Measurements from ENCODE around the gene ARL8B. TPM values are rescaled to one million over a fixed set of nuclear protein-coding genes. Genes with fewer than 3 reads are reported as not detected.

Gene ARL8B
- polyA plus RNA-seq, 3 donors = 46.6 to 121 (median 101) TPM

GRCh38 chr3:5082789-5083115, 39.3 kb upstream of the ARL8B start:
- DNase-seq = no peak
- Mint-ChIP-seq H3K4me1 (peaks cover 6% of the 10 kb centered on the region), H3K27me3 (ENCODE audit: low read depth in 3 of 3) (peaks cover 4 to 6% (median 4%) of the 10 kb centered on the region in 3 donors), H3K36me3 (no peaks in the 10 kb centered on the region), H3K4me3 (no peak overlapping the region), H3K27ac (no peak overlapping the region), H3K9me3 (peaks cover 0 to 2% (median 0%) of the 10 kb centered on the region in 7 donors)
- Histone ChIP-seq H4K20me1 (ENCODE audit: insufficient read depth, low read length) (no peaks in the 10 kb centered on the region), H3K27ac (ENCODE audit: low read depth in 1 of 2, low read length in 2 of 2) (no peak overlapping the region), H3K79me2 (ENCODE audit: insufficient read depth, low read length) (no peaks in the 10 kb centered on the region), H3K9me3 (replicated peaks in 1 of 2; ENCODE audit: control insufficient read depth in 1 of 2, insufficient read depth in 1 of 2, low read length in 2 of 2) (no peaks in the 10 kb centered on the region), H3K27me3 (ENCODE audit: control insufficient read depth in 2 of 2, insufficient read depth in 2 of 2, low read length in 2 of 2) (no peaks in the 10 kb centered on the region), H2AFZ (ENCODE audit: insufficient read depth, low read depth, low read length, poor library complexity, severe bottlenecking) (no peak overlapping the region), H3K4me3 (replicated peaks in 1 of 3; ENCODE audit: low read depth in 2 of 3, low read length in 3 of 3) (no peak overlapping the region), H3K36me3 (replicated peaks in 1 of 2; ENCODE audit: control insufficient read depth in 1 of 2, insufficient read depth in 2 of 2, low read length in 2 of 2) (no peaks in the 10 kb centered on the region), H3K9ac (ENCODE audit: insufficient read depth, low read length, poor library complexity, severe bottlenecking) (no peak overlapping the region), H3K4me2 (replicated peaks; ENCODE audit: extremely low read depth, low read length, poor library complexity, severe bottlenecking) (no peak overlapping the region), H3K4me1 (ENCODE audit: control insufficient read depth in 1 of 2, insufficient read depth in 2 of 2, low read length in 2 of 2) (no peaks in the 10 kb centered on the region)
- no peak for TF ChIP-seq CTCF (IDR thresholded peaks at IDR 0.05)
- 95% methylated on average over 3 of the region's 7 CpGs for WGBS (ENCODE audit: insufficient coverage)
- intact Hi-C loops (cut with micrococcal nuclease) = no loop called here

- no peak for DNase-seq
- Histone ChIP-seq H3K4me2 (replicated peaks; ENCODE audit: extremely low read depth, low read length, poor library complexity, severe bottlenecking) (no peak overlapping the region), H3K9ac (ENCODE audit: insufficient read depth, low read length, poor library complexity, severe bottlenecking) (no peak overlapping the region), H3K27ac (ENCODE audit: low read depth in 1 of 2, low read length in 2 of 2) (no peak overlapping the region), H2AFZ (ENCODE audit: insufficient read depth, low read depth, low read length, poor library complexity, severe bottlenecking) (no peak overlapping the region), H3K36me3 (replicated peaks in 1 of 2; ENCODE audit: control insufficient read depth in 1 of 2, insufficient read depth in 2 of 2, low read length in 2 of 2) (no peaks in the 10 kb centered on the region), H3K79me2 (ENCODE audit: insufficient read depth, low read length) (no peaks in the 10 kb centered on the region), H3K4me1 (ENCODE audit: control insufficient read depth in 1 of 2, insufficient read depth in 2 of 2, low read length in 2 of 2) (no peaks in the 10 kb centered on the region), H4K20me1 (ENCODE audit: insufficient read depth, low read length) (no peaks in the 10 kb centered on the region), H3K4me3 (replicated peaks in 1 of 3; ENCODE audit: low read depth in 2 of 3, low read length in 3 of 3) (no peak overlapping the region), H3K9me3 (replicated peaks in 1 of 2; ENCODE audit: control insufficient read depth in 1 of 2, insufficient read depth in 1 of 2, low read length in 2 of 2) (no peaks in the 10 kb centered on the region), H3K27me3 (ENCODE audit: control insufficient read depth in 2 of 2, insufficient read depth in 2 of 2, low read length in 2 of 2) (no peaks in the 10 kb centered on the region)
- Mint-ChIP-seq H3K4me3 (no peak overlapping the region), H3K4me1 (peaks cover 6% of the 10 kb centered on the region), H3K27me3 (ENCODE audit: low read depth in 3 of 3) (peaks cover 4 to 8% (median 4%) of the 10 kb centered on the region in 3 donors), H3K36me3 (no peaks in the 10 kb centered on the region), H3K9me3 (peaks cover 0 to 2% (median 0%) of the 10 kb centered on the region in 7 donors), H3K27ac (no peak overlapping the region)
- 93% methylated on average over 2 of the region's 5 CpGs for WGBS (ENCODE audit: insufficient coverage)
- intact Hi-C loops (cut with micrococcal nuclease) = no loop called here
- no peak for TF ChIP-seq CTCF (IDR thresholded peaks at IDR 0.05)
Measured at GRCh38 chr3:5084224-5084623, 37.9 kb upstream of the ARL8B start.

Data from CD14-positive monocyte (primary cell).